ENCODE measurements around the gene DUOX2. TPM values are rescaled to one million over a fixed set of nuclear protein-coding genes. Genes with fewer than 3 reads are reported as not detected.

Gene DUOX2
- polyA plus RNA-seq, 1 experiment, result not detected

DNA sequence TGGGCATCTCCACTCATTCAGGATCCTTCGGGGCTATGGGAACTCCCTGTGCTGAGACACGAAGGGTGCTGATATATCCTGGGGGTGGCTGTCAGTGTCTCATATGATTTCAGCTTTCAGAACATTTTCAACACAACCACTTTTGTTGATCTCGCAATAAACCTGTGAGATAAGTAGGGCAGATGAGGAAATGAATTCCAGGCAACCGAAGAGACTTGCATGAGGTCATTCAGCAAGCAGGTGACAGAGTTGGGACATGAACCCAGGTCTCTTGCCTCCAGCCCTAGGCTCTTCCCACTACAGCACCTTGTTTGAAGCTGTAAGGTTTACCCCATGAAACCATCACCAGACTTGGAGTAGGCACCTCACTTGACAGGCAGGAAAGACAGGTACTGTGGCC lies 32.4 kb upstream of the DUOX2 start:
- H3K4me3 ChIP-seq (ENCODE audit: low read depth, low read length), result no peak overlapping the region
- H3K9me3 ChIP-seq (ENCODE audit: control insufficient read depth, insufficient read depth, low read length), result no peaks in the 10 kb centered on the region
- peaks cover 16% of the 10 kb centered on the region for H3K27me3 ChIP-seq (ENCODE audit: control insufficient read depth, insufficient read depth, low read length)
- TF ChIP-seq CTCF (IDR thresholded peaks at IDR 0.05; ENCODE audit: low read depth, low read length), result no peak
- H3K27ac ChIP-seq (ENCODE audit: low read depth, low read length), result no peak overlapping the region
- CTCF ChIA-PET, result interaction anchor here (1.7 kb wide), 1 partner anchor 28 kb away, joined by 7 read pairs; no protein-coding TSS in a partner anchor
- no peak for DNase-seq (ENCODE audit: low read depth, low spot score)
- POLR2A ChIA-PET, result no interaction called here

GRCh38 chr15:45144775-45145174 lies 30.8 kb upstream of the DUOX2 start:
- ChIA-PET POLR2A (no interaction called here), CTCF (interaction anchor here (1.5 kb wide), 1 partner anchor 26 kb away, joined by 4 read pairs; no protein-coding TSS in a partner anchor)
- no peak for TF ChIP-seq CTCF (IDR thresholded peaks at IDR 0.05; ENCODE audit: low read depth, low read length)
- no peak for DNase-seq (ENCODE audit: low read depth, low spot score)
- Histone ChIP-seq H3K27ac (ENCODE audit: low read depth, low read length) (no peak overlapping the region), H3K27me3 (ENCODE audit: control insufficient read depth, insufficient read depth, low read length) (peaks cover 16% of the 10 kb centered on the region), H3K4me3 (ENCODE audit: low read depth, low read length) (no peak overlapping the region), H3K9me3 (ENCODE audit: control insufficient read depth, insufficient read depth, low read length) (no peaks in the 10 kb centered on the region)

GRCh38 chr15:45143946-45144345 lies 30.0 kb upstream of the DUOX2 start:
- Histone ChIP-seq H3K27ac (ENCODE audit: low read depth, low read length) (no peak overlapping the region), H3K4me3 (ENCODE audit: low read depth, low read length) (no peak overlapping the region), H3K27me3 (ENCODE audit: control insufficient read depth, insufficient read depth, low read length) (peaks cover 22% of the 10 kb centered on the region), H3K9me3 (ENCODE audit: control insufficient read depth, insufficient read depth, low read length) (no peaks in the 10 kb centered on the region; the same call in 1 of the 2 replicates)
- TF ChIP-seq CTCF (IDR thresholded peaks at IDR 0.05; ENCODE audit: low read depth, low read length), result no peak
- no peak for DNase-seq (ENCODE audit: low read depth, low spot score)
- ChIA-PET POLR2A (no interaction called here), CTCF (interaction anchor here (1.5 to 1.8 kb wide), 2 partner anchors 17 to 26 kb away, joined by 4 to 7 read pairs; no protein-coding TSS in a partner anchor)

- ChIA-PET POLR2A (no interaction called here), CTCF (interaction anchor here (1.6 to 1.8 kb wide), 2 partner anchors 16 to 25 kb away, joined by 7 read pairs; no protein-coding TSS in a partner anchor)
These were observed 29.1 kb upstream of the DUOX2 start for GRCh38 chr15:45143056-45143455.

More at GRCh38 chr15:45143056-45143455, 29.1 kb upstream of the DUOX2 start:
- TF ChIP-seq CTCF (IDR thresholded peaks at IDR 0.05; ENCODE audit: low read depth, low read length), result no peak
- Histone ChIP-seq H3K27ac (ENCODE audit: low read depth, low read length) (no peak overlapping the region), H3K27me3 (ENCODE audit: control insufficient read depth, insufficient read depth, low read length) (peaks cover 26% of the 10 kb centered on the region), H3K9me3 (ENCODE audit: control insufficient read depth, insufficient read depth, low read length) (no peaks in the 10 kb centered on the region; the same call in 1 of the 2 replicates), H3K4me3 (ENCODE audit: low read depth, low read length) (no peak overlapping the region)
- no peak for DNase-seq (ENCODE audit: low read depth, low spot score)
